ENCODE results near the gene TNIK.

The TNIK gene

DNA sequence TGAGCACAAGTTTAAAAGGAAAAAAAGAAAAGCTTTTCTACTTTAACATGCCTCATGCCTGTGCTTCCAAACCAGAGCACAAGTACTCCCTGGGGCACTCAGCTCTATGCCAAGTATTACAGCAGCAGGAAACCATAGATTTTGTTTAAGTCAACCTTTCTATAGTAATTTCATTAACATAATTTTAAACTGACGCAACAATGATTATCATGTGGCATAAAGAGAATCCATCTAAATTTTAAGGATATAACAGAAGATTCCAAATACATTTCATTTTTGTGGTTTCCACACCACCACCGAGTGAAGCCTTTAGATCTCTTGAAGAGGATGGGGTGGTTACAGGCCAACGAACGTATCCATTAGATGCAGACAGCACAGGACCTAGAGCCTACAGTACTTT lies 112.1 kb downstream of the TNIK start:
- H3K4me3 ChIP-seq (ENCODE audit: control insufficient read depth, low read depth, low read length) = no peak overlapping the region
- peak; percentile 46 for DNase-seq (ENCODE audit: low read depth)
- TF ChIP-seq, protein P1, sequence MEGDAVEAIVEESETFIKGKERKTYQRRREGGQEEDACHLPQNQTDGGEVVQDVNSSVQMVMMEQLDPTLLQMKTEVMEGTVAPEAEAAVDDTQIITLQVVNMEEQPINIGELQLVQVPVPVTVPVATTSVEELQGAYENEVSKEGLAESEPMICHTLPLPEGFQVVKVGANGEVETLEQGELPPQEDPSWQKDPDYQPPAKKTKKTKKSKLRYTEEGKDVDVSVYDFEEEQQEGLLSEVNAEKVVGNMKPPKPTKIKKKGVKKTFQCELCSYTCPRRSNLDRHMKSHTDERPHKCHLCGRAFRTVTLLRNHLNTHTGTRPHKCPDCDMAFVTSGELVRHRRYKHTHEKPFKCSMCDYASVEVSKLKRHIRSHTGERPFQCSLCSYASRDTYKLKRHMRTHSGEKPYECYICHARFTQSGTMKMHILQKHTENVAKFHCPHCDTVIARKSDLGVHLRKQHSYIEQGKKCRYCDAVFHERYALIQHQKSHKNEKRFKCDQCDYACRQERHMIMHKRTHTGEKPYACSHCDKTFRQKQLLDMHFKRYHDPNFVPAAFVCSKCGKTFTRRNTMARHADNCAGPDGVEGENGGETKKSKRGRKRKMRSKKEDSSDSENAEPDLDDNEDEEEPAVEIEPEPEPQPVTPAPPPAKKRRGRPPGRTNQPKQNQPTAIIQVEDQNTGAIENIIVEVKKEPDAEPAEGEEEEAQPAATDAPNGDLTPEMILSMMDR (conservative IDR thresholded peaks at IDR 0.05; ENCODE audit: control insufficient read depth, insufficient read depth, low read depth, low read length) = no peak

DNA sequence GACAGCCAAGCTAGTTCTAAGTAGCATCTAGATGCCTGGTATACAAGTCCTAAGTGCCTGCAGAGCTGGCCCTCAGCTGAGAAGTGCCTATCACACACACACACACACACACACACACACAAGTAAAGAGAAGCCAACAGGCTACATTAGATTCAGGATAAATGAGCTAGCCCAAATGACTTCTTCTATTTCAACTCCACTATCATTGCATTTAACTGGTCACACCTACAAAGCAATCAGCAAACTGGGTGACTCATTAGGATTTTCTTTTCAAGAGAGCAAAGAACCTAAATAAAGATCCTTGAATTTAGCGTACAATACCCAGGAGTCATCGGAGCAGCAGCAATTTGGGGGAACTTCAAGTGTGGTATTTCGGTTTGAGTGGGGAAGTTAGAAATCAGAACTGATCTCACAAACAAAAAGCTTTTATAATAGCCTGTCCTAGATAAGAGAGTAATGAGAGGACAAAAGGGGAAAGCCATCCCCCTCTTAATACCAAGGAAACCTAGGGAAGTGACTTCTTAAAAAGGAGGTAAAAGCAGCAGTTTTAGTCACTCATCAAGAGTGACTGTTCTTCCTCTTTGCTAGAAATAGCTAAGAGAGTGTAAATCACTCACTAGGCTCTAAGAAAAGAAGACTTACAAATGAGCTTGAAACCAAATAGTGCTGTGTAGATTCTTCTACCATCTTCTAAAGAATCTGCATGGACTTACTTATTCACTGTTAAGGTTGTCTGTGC lies 112.7 kb downstream of the TNIK start:
- TF ChIP-seq, protein P1 (conservative IDR thresholded peaks at IDR 0.05; ENCODE audit: control insufficient read depth, insufficient read depth, low read depth, low read length) = no peak
- H3K4me3 ChIP-seq (ENCODE audit: control insufficient read depth, low read depth, low read length) = no peak overlapping the region
- DNase-seq (ENCODE audit: low read depth) = no peak

DNA sequence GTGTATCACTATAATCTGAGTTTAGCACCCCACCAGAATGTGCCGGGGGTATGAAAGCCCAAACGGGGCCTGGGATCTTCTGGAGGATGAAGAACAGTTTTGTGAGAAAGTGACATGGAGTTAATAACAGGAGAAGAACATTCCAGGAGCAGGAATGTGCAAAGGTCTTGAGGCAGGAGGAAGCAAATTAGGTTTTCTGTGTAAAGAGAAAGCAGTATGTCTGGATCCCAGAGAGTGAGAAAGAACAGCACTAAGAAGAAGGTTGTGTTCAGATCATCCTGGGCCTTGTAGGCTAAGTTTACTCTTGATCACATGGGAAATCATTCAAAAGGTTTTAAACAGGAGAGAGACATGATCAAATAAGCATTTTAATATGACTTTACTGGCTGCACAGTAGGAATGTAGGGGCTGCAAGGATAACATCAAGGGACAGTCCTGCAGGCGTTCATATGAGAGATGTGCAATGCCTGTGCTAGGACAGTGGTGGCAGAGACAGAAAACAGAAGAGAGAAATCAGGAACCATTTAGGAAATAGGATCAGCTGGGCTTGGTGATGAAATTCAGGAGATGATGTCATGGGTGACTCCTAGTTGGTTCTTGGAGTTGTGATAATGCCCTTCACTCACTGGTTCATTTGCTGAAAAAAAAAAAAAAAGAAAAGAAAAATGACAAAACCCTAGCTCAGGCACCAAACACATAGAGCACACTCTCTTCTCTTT lies 113.5 kb downstream of the TNIK start:
- peak; percentile 57 for DNase-seq (ENCODE audit: low read depth)
- H3K4me3 ChIP-seq (ENCODE audit: control insufficient read depth, low read depth, low read length) = no peak overlapping the region
- TF ChIP-seq, protein P1 (conservative IDR thresholded peaks at IDR 0.05; ENCODE audit: control insufficient read depth, insufficient read depth, low read depth, low read length) = no peak

DNA sequence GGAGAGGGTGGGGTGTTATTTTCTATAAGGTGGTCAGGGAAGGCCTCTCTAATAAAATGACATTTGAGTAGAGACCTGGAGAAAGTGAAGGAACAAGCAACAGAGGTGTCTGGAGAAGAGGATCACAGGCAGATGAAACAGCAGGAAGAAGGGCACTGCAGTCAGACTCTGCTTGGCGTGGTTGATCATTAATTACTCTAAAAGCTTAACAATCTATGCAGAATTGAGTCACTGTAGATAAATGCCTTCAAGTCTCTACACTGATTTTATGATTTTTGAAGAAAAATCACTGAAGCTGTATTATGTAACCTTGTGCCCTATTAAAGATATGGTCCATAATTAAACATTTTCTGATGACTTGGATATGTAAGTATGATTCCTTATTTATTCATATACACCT lies 114.2 kb downstream of the TNIK start:
- no peak overlapping the region for H3K4me3 ChIP-seq (ENCODE audit: control insufficient read depth, low read depth, low read length)
- TF ChIP-seq, protein P1 (conservative IDR thresholded peaks at IDR 0.05; ENCODE audit: control insufficient read depth, insufficient read depth, low read depth, low read length) = no peak
- DNase-seq (ENCODE audit: low read depth) = no peak

DNA sequence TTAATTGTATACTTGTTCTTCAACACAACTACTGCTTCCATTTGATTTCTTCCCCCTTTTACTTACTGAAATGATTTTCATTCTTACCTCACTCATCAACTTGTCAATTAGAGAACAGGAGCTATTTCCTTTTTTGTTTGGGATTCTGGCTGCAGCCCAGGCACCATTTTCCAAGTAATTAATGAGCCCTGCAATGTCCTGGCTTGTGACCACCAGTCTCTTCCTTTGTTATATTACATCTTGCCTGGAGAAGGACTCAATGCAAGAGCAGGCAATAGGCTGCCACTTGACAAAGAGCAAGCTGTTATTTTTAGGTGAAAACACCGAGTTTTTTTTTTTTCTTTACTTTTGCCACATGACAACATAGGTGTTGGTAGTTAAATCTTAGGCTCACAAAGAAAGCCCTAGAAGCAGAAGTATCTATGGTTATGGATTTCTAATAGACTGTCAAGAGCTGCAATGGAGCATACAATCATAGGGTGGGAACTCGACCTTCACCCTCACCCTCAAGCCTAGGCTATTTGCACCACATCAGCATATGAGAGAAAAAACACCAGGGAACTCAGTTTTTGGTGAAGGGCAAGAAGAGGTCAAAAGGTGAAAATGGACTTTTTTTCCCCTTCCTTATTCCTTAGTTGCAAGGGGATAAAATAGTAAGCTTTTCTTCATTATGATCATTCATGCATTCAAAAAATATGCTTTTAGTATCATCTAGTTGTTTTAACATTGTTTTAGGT lies 114.9 kb downstream of the TNIK start:
- no peak overlapping the region for H3K4me3 ChIP-seq (ENCODE audit: control insufficient read depth, low read depth, low read length)
- no peak for DNase-seq (ENCODE audit: low read depth)
- TF ChIP-seq, protein P1 (conservative IDR thresholded peaks at IDR 0.05; ENCODE audit: control insufficient read depth, insufficient read depth, low read depth, low read length) = no peak

DNA sequence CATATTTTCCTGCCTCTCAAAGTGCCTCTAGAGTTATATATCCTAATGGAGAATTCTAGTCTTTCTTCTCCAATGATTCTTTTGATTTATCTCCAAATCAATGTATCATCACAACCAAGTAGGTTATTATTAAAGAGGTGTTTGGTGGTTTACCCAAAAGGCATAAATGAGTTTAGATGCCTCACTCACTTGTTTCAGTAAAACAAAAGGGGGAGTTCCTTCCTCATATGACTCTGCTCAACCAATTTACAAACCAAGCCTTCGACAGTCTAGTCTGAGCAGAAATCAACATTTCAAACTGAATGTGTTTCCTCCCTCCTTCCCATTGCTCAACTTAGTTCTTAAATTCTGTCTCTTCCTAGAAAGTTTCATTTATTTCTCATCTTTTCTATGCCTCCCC lies 116.5 kb downstream of the TNIK start:
- DNase-seq (ENCODE audit: low read depth) = no peak
- TF ChIP-seq, protein P1 (conservative IDR thresholded peaks at IDR 0.05; ENCODE audit: control insufficient read depth, insufficient read depth, low read depth, low read length) = no peak
- H3K4me3 ChIP-seq (ENCODE audit: control insufficient read depth, low read depth, low read length) = no peak overlapping the region

All from fibroblast of mammary gland (primary cell).